HG03442 (cell line): ENCODE results near the gene KCNIP3.

Experiments used
- ATAC-seq: cut with Tn5 transposase; IDR thresholded peaks from one replicate; pipeline ENCODE4 v1.9.1; 2021; ENCODE audit warnings: mild to moderate bottlenecking, moderate library complexity; ENCODE audit not compliant: unreplicated experiment

Gene KCNIP3

DNA sequence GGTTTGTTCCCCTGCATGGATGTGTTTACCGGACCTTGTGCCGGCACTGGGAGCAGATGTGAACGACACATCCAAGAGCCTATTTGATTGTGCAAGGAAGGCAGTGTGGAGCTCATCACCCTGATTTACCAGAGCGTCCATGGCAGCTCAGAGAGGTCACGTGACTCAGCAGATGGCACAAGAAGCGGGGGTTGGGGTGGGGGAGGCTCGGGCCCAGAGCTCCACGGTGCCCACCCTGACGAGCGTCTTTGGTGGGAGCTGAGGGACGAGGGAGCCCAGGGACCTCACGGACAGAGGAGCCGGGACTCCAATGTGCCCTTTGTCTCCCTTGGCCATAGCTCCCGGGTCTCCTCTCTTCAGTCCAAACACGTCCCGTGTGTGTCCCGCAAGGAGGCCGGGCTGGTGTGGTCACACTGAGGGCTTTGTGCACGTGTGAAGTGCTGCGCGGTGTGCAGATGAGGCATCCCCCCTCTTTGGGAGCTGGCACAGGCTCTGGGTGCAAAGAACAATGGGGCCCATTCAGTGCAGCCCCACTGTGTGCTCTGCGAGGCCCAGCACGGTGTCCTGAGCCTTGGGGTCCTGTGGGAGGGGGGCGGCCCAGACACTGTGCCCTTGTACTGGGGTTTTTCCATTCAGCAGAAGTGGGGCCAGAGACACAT is 15.5 kb downstream of the KCNIP3 start:
- no peak for ATAC-seq

DNA sequence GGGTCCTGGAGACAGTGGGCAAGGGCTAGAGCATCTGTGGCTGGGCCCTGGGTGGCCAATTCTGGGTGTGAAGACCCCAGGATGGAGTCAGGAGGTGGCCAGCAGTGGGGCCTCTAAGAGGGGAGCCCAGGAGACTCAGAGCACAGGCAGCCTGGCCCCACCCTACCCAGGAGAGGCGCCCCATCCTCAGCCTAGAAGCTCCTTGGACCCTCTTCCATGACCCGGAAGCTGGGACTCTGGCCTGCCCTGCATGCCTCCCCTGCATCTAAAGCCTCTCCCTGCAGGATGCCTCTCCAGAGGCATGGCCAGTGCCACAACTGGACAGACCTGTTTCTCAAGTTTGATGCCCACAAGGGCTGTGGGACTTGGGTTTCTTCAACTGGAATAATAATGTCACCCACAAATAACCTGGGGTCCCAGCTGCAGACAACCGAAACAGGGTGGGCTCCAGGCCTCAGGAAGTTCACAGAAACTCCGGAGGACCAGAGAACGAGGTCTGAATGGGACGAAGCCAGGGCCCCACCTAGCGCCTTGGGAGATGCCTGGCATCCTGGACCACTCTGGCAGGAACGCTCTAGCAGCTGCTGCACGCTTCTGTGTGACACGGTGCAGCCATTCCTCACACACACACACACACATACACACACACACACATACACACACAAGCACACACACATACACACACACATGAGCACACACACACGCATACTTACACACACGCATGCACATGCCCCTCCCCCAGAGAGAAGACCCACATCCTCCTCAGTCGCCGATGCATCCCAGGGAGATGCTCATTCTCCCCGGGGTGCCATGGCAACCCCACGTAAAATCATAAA is 16.4 kb downstream of the KCNIP3 start:
- no peak for ATAC-seq

DNA sequence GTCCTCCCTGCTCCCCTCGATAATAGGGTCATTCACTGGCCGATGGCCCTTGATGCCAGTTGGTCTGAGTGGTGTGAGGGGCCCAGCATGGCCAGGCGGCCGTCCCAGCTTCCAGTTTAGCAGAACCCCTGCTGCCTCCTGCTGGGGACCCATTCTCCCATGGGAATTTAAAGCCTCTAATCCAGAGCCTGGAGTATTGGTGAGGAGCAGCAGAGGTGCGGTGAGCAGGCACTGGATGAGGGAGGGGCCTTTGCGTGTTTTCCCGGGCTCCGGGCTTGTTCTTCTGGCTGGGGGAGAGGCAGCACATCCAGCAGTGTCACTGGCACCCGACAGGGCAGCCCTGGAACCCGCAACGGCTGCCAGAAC is 17.4 kb downstream of the KCNIP3 start:
- ATAC-seq: no peak

DNA sequence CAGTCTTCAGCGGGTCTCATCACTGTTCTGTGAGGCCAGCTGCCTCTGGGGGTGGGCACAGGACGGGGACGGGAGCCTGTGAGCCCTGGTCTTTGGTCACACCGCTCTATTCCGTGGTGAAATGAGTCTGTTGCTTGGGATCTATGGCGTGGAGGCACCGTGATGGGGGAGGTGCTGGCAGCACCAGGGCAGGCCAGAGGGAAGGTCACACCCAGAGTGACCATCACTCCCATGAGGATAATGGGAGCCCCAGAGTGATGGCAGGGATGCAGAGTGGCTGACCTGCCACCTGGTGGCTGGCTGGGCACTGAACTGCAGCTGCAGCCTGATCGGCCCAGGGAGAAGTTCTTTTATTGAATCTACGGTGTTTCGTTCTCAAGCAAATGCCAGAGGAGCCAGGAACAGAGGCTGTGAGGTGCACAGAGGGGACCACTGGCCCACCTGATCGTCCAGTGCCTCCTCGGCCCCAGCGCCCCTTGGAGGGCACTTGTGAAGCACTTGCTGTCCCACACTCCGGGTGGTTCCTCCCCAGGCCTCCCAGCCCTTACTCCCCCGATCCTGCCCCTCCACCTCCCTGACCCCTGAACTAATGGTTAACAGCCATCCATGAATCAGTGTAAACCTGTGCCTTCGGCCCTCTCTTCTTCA is 17.9 kb downstream of the KCNIP3 start:
- no peak for ATAC-seq

DNA sequence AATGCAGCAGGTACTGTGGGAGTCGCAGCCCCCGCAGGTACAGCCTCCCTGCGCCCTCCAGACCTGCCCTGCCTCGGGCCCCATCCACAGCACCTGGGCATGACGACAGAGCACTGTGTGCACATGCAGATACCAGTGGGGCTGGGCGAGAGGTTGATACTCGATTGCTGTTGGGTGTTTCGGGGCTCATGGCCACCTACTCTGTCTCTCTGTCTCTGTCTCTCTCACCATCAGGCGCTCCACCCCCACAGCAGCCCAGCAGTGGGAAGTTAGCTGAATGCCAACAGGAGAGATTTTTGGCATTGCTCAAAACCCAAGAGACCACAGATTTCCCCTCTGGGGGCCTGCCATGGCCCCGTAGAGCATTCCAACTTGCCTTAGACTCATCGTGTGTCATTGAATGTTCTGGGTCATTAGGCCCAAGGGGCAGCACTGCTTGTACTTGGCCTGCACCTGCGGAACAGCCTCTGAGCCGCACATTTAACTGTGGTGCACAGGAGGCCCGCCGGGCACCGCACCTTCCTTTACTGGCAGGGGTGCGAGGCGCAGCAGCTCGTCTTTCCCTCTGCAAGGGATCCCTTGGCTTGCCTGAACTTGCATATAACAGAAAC is 18.8 kb downstream of the KCNIP3 start:
- ATAC-seq: no peak

DNA sequence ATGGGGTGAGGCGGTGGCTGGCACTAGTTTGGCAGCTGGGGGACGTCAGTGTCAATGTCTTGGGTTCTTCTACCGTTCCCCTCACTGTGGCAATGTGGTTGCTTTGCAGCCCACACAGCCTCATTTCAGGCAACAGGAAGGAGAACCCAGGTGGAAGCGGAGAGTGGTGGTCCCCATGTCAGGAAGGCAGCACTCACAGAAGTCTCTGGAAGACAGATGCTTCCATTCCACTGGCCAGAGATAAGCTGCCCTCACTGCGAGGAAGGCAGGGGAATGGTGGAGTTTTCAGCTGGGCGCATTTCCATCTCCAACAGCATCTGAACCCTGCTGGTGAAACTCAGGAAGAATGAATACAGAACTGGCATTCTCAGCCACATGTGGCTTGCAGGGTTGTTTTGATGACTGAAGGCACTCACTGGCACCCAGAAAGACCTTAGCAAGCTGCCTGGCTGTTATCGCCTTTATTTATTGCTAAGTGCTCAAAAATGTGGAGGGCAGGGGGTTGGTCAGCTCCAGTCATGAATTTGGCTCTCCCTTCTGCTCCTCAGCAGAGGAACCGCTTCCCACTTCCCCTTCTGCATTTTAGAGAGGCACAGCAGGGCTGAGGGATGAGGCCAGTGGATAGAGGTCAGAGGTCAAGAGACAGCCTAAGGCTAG is 19.4 kb downstream of the KCNIP3 start:
- ATAC-seq: no peak

DNA sequence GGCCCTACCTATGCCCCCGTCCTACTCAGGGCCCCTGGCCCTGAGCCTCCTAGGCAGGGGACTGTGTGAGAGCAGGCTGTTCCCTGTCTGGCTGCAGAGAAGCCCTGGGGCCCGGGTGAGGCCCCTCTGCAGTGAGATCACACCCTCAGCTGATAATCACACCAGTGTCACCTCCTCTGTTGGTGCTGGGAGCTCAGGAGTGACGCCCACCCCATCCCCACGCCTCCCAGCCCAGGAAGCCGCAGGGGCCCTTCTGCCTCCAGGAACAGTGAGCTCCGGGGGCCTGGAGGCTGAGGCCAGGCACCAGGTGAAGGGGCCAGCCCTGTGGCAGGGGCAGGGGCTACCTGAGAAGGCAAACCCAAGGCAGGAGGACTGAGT is 20.0 kb downstream of the KCNIP3 start:
- no peak for ATAC-seq

DNA sequence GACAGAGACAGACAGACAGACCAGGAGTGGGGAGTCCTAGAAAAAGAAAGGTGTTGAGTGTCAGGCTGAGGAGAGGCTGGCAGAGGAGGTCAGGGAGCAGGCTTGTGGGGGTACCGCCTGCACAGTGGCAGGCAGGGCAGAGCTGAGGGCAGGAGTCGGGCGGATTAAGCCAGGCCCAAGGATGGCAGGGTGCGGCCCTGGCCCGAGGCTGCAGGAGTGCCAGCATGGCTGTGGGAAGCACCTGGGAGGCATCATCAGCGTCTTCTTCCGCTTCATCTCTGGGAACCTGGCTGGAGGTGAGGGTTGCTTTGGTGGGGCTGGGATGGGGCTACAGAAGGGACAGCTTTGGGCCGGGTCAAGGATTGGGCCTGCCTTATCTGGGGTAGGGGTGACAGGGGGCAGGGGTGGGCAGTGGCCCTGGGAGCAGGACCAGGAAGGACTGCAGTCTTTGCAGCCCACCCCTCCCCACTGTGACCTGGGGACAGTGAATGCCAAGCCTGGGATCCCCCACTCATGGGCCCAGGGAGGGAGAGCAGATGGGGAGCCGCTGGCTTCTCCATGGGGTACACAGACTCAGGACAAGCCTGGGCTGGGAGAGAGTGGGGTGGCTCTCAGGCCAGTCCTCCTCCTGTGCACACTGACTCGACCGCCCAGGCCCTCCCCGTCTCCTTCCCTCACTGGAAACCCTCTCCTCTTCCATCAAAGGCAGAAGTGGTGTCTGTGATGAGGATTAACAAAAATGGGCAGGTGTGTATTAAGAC is 20.7 kb downstream of the KCNIP3 start:
- no peak for ATAC-seq

DNA sequence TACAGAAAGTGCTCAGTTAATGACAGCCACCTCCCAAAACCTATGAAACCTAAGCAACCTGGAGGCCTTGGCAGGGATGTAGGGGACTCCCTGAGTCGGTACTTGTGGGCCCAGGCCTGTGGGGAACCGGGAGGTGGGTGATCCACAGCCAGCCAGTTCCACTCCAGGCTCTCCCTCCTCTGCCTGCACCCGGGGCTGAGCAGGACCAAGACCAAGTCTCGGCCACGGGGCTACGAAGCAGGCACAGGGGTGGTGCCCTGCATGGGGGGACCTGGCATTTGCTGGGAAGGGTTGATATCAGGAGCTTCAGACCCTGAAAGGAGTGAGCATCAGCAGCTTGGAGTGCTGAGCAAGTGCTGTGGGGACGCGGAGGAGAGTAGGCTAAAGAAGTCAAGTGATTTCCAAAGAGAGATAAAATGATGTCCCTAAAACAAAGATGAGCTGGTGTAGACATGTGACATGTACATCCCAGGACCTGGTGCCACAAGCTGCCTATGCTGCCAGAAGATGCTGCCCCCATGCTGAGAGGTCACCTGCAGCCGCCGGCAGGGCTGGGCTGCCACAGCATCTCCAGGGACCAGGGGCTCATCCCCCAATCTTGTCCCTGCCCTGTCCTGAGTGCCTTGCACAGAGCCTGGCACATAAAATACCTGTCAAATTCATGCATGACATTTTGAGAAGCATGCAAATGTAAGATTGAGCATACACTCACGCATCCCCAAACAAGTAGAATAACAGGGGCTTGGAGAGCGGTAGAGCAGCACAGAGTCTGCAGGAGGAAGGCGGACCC is 21.5 kb downstream of the KCNIP3 start:
- ATAC-seq: no peak

DNA sequence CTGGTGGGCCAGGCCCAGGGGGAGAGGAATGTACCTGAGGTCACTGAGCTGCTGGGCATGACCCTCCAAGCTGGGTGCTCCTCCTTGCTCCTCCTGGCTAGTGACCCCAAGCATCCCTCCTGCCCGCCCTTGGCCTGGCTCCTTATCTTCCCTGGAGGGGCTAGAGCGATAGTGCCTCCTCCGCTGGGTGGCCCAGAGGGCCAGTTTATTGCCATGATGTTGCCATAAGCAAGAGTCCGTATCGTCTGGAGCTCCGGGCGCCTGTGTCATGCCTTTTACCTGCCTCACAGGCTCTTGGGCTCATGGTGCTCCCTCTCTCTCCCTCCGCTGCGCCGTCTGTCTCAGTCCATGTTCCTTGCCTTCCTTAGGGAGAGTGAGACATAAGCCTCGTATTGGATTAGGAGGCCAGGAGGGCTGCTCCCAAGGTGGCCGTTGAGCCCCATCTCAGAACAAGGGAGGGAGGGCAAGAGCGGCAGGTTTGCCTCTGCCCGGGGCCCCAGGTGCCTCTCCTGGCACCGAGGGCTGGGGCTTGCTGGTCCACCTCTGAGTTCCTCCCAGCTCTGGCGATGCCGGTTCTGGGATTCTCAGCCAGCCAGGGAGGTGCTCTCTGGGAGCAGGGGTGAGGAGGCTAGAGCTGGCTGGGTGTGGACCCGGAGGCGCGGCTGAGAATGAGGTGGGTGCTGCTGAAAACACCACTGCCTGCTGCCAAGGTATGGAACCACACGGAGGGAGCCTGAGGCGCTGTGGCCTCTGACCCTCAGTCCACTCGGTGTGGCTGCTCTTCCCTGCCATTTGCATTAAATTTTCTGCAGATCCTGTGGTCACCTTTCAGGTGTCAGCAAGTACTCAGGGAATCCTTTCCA is 22.6 kb downstream of the KCNIP3 start:
- no peak for ATAC-seq

DNA sequence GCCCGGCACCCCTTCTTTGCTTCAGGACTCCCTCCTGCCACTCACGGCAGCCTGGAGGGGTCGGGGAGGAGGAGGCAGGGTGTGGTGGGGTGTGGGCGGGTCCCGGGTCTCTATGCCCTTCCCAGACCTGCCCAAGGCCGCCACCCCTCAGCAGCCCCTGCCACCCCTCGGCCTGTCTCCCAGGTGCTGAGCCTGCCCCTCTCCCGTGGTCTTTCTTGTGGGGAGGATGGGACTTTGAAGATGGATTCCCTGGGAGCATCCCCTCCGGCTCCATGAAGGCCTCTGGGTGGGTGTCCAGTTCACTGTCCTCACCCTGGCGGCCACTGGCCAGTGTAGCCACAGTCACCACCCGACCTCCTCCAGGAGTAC is 23.2 kb downstream of the KCNIP3 start:
- ATAC-seq: no peak

DNA sequence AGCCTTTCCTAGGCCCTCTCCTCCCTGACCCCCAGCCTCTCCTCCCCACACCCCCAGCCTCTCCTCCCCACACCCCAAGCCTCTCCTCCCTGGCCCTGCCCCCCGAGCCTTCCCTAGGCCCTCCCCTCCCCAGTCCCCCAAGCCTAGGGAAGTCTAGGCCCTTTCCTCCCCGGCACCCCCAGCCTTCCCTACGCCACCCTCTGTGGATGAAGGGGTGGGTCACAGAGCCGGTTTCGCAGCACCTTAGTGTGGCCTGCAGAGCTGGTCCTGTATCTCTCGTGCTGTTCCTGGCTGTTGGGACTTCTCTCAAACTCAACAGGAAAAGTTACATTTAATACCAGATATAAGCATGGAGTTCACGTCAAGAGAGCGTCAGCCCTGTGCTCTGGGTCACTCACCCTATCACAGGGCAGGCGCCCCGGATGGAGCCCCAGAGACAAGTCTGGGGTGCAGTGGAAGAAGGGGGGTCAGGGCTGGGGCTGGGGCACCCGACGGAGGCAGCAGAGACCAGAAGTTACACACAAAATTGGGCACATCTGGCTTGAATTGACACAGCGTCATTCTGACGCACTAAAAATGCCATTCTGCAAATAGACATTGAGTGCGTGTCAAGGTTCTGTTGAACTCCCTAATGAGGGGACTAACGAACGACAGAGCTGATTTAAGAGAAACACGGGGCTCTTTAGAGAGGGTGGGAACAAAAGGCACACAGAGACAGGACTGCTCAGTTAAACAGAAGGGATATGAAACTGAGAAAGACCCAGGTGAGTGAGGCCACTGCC is 24.0 kb downstream of the KCNIP3 start:
- ATAC-seq: no peak

DNA sequence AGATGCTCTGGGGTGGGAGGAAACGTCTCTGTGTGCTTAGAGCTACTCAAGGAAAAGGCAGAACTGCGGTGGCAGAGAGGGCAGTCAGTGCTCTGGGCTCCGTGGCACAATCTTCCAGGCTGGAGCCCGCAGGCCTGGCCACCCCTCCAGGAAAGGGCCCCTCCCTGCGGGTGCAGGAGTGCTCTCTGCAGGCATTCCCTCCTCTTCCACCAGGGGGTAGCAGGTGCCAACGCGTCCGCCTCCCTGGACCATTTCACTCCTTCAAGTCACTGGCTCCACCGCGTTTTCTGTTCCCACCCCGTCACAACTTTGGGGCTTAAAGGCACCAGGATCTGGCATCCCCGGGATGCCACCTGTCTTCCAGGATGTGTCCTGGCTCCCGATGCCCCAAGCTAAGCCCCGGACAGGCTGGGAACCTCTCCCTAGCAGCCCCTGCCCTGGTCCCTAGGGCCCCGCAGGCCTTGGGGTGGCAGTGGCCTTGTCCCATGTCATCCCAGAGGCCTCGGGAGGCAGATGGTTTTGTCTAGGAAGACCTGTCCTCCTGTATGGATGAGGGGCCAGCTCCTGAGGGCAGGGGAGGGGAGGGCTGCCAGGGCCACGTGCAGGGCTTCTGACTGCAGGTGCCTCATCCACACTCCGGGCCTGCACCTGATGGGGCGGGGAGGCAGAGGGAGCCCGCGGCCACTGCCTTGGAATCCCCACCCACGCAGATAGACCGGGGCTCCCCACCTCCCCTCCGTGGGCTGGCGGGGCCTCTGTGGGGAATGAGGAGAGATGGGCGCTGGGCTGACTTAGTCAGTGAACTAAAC is 26.4 kb downstream of the KCNIP3 start:
- ATAC-seq: no peak

DNA sequence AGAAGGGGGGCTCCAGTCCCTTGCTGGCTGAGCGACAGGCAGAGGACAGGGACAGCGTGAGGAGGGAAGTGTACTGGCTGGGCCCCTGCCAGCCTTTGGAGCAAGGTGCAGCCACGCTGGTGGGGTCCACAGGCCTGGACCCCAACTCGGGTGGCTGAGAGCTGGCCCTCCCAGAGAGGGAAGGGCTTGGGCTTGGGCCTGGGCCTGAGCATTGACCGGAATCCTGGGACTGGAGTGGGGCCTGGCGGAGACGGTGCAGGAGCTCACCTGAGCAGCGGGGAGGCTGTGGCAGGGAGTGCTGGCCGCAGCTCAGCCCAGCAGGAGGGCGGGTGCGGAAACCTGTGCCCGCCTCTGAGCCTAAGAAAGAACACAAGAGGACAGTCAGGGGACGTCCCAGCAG is 27.9 kb downstream of the KCNIP3 start:
- ATAC-seq: no peak

DNA sequence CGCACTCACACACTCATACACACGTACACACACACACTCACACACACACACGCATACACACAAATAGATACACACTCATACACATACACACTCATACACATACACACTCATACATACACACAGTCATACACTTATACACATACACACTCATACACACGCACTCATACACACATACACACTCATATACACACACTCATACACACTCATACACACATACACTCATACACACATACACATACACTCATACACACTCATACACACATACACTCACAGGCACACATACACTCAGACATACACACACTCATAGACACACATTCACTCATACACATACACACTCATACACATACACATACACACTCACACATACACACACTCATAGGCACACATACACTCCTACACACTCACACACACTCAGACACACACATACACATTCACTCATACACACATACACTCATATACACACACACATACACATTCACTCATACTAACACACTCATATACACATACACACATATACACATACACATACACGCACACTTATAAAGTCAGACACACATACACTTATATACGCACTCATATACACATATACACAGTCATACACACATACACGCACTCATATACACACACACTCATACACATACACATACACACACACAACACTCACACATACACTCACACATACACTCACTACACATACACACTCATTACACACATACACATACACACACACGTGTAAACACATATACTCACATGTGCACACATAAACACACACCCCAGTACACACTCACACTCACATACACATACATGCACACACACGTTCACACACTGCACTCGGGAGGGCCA is 28.7 kb downstream of the KCNIP3 start:
- ATAC-seq: no peak

DNA sequence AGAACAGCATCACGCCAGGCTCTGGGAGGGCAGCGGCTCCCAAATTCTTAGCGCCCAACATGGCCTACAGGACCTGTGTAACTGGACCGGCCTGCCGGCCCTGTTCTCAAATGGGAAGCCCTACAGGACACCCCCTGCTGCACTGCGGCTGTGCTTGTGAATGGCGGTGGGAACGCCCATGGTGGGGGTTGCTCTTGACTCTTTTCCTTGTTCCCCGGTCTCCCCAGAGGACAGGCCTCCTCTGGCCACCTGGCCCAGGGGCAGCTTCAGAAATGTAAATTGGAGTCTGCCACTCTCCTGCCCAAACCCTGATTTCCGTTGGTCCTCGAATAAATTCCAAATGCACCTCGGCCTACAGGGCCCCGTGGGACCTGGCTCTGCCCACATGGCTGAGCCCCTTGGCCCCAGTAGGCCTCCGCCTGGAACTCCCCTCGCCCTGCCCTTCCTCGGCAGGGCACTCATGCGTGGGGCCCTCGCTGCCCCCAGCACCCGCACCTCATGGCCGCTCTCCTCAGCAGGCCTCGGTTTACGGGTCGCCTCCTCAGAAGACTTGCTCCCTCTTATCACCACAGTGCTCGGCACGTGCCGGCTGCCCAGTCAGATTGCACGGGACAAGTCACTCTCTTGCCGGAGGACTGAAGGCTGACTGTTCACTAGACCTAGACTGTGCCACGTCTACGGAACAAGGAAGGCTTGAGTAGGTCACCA is 29.4 kb downstream of the KCNIP3 start:
- ATAC-seq: no peak
